H1 (cell line): ENCODE data around the gene ZNF846. TPM values are rescaled to one million over a fixed set of nuclear protein-coding genes. Genes with fewer than 3 reads are reported as not detected.
"Not testable (repeated sequence)": the region's sequence is repeated elsewhere in the genome, so short reads cannot be mapped to it uniquely, and the experiment has no call there.

ENCODE experiments used
- CTCF ChIA-PET: fragments of 300-600 bp; sonication (Branson Sonifier 250); formaldehyde crosslinking; loops from one replicate; lab custom pipeline; 2021; ENCODE audit not compliant: partially characterized antibody; lab: Charles Lee
- POLR2A ChIA-PET: fragments of 300-600 bp; sonication (Branson Sonifier 250); formaldehyde crosslinking; loops from one replicate; lab custom pipeline; 2021; ENCODE audit warnings: inconsistent platforms; ENCODE audit not compliant: partially characterized antibody; lab: Charles Lee
- DNase-seq, 2 experiments: peaks; one replicate each; pipeline versions ENCODE4 v3.0.0 to v3.0.0-alpha.2; 2010 to 2022; ENCODE audit warnings: low spot score in 2 of 2, low read depth in 1 of 2, mixed read lengths in 1 of 2
- FAIRE-seq: peaks from 2 replicates; lab custom pipeline; 2011; peaks lifted over from hg19 to GRCh38; lab: Jason Lieb, UNC
- H2AFZ ChIP-seq: 2 replicates; pipeline ENCODE4 v1.8.1; 2012; ENCODE audit warnings: low read length, inconsistent platforms
- H2AK5ac ChIP-seq: 2 replicates; pipeline ENCODE4 v1.6.1; 2013; ENCODE audit warnings: low read depth, low read length
- H2BK120ac ChIP-seq: replicated peaks from 2 replicates; pipeline ENCODE3; 2013; ENCODE audit warnings: low read depth, low read length, inconsistent platforms
- H2BK12ac ChIP-seq: 2 replicates; pipeline ENCODE4 v1.6.1; 2013; ENCODE audit warnings: low read depth, low read length
- H2BK15ac ChIP-seq: 2 replicates; pipeline ENCODE4 v1.6.1; 2013; ENCODE audit warnings: low read length
- H2BK20ac ChIP-seq: 2 replicates; pipeline ENCODE4 v1.6.1; 2013; ENCODE audit warnings: low read length
- H2BK5ac ChIP-seq: 2 replicates; pipeline ENCODE4 v1.6.1; 2013; ENCODE audit warnings: low read depth, low read length
- H3K14ac ChIP-seq: 2 replicates; pipeline ENCODE4 v1.6.1; 2013; ENCODE audit warnings: inconsistent platforms; ENCODE audit not compliant: insufficient read length
- H3K18ac ChIP-seq: 2 replicates; pipeline ENCODE4 v1.6.1; 2013; ENCODE audit warnings: low read length; ENCODE audit errors: extremely low read depth
- H3K23ac ChIP-seq: 2 replicates; pipeline ENCODE4 v1.6.1; 2013; ENCODE audit warnings: inconsistent platforms; ENCODE audit not compliant: insufficient read length
- H3K23me2 ChIP-seq: 2 replicates; pipeline ENCODE4 v1.6.1; 2013; ENCODE audit warnings: low read depth, low read length
- H3K27ac ChIP-seq: 2 replicates; pipeline ENCODE4 v1.6.1; 2011; ENCODE audit warnings: low read depth, low read length, inconsistent platforms
- H3K27me3 ChIP-seq, 4 experiments: replicated peaks in 1 of 4; 1 replicate in 1 of 4; 2 replicates in 3 of 4; pipeline versions ENCODE4 v1.6.1 to v1.8.1; 2011 to 2013; ENCODE audit warnings: low read length in 3 of 4, mild to moderate bottlenecking in 3 of 4, inconsistent platforms in 2 of 4, mixed read lengths in 2 of 4, moderate library complexity in 1 of 4; ENCODE audit not compliant: control insufficient read depth in 3 of 4, insufficient read depth in 3 of 4; ENCODE audit errors: extremely low read depth in 1 of 4
- H3K36me3 ChIP-seq, 4 experiments: 2 replicates each; pipeline versions ENCODE4 v1.6.1 to v1.8.1; 2011 to 2013; ENCODE audit warnings: mild to moderate bottlenecking in 4 of 4, low read length in 3 of 4, moderate library complexity in 2 of 4, control low read depth in 1 of 4, inconsistent platforms in 1 of 4; ENCODE audit not compliant: insufficient read depth in 4 of 4, control insufficient read depth in 2 of 4
- H3K4ac ChIP-seq: replicated peaks from 2 replicates; pipeline ENCODE3; 2013; ENCODE audit warnings: low read length, low read depth, mixed read lengths, inconsistent platforms; ENCODE audit not compliant: insufficient read length
- H3K4me1 ChIP-seq, 4 experiments: replicated peaks in 1 of 4; 1 replicate in 1 of 4; 2 replicates in 3 of 4; pipeline versions ENCODE4 v1.6.1 to v1.8.1; 2011 to 2013; ENCODE audit warnings: low read length in 3 of 4, inconsistent platforms in 2 of 4, mixed read lengths in 1 of 4; ENCODE audit not compliant: insufficient read depth in 4 of 4, control insufficient read depth in 3 of 4
- H3K4me2 ChIP-seq, 2 experiments: 2 replicates each; pipeline versions ENCODE4 v1.6.1 to v1.8.1; 2011 to 2013; ENCODE audit warnings: low read depth in 2 of 2, low read length in 2 of 2, control low read depth in 1 of 2, inconsistent platforms in 1 of 2, mild to moderate bottlenecking in 1 of 2; ENCODE audit not compliant: insufficient read depth in 1 of 2
- H3K4me3 ChIP-seq, 4 experiments: fragments of 200-600, 300-600 bp in 1 of 4; sonication (generic), shearing (Covaris generic), sonication (Bioruptor Twin) in 1 of 4; 2 replicates each; pipeline versions ENCODE4 v1.5.1 to v1.8.1; 2011 to 2016; ENCODE audit warnings: low read length in 4 of 4, low read depth in 3 of 4, control low read depth in 2 of 4, inconsistent platforms in 2 of 4, mild to moderate bottlenecking in 2 of 4, mixed read lengths in 1 of 4, moderate library complexity in 1 of 4; ENCODE audit not compliant: insufficient read depth in 2 of 4; ENCODE audit errors: extremely low read depth in 1 of 4
- H3K56ac ChIP-seq: replicated peaks from 2 replicates; pipeline ENCODE3; 2013; ENCODE audit warnings: low read depth, mild to moderate bottlenecking, mixed read lengths, low read length, inconsistent platforms; ENCODE audit not compliant: insufficient read length
- H3K79me1 ChIP-seq: 2 replicates; pipeline ENCODE4 v1.6.1; 2013; ENCODE audit warnings: low read depth, low read length, control low read depth
- H3K79me2 ChIP-seq, 2 experiments: 2 replicates each; pipeline versions ENCODE4 v1.6.1 to v1.8.1; 2012 to 2013; ENCODE audit warnings: low read length in 2 of 2, mild to moderate bottlenecking in 2 of 2, inconsistent platforms in 1 of 2; ENCODE audit not compliant: insufficient read depth in 2 of 2, control insufficient read depth in 1 of 2
- H3K9ac ChIP-seq, 4 experiments: replicated peaks in 1 of 4; 1 replicate in 1 of 4; 2 replicates in 3 of 4; pipeline versions ENCODE4 v1.6.1 to v1.8.1; 2011 to 2013; ENCODE audit warnings: low read depth in 3 of 4, low read length in 3 of 4, control low read depth in 2 of 4, mild to moderate bottlenecking in 2 of 4, moderate library complexity in 2 of 4, inconsistent platforms in 1 of 4; ENCODE audit errors: extremely low read depth in 1 of 4
- H3K9me3 ChIP-seq, 2 experiments: 2 replicates each; pipeline versions ENCODE4 v1.6.1 to v1.8.1; 2012 to 2013; ENCODE audit warnings: mild to moderate bottlenecking in 2 of 2, moderate library complexity in 2 of 2, control low read depth in 1 of 2, inconsistent platforms in 1 of 2, low read depth in 1 of 2, low read length in 1 of 2, mixed read lengths in 1 of 2; ENCODE audit not compliant: insufficient read depth in 2 of 2
- H4K20me1 ChIP-seq, 2 experiments: replicated peaks in 1 of 2; 2 replicates each; pipeline versions ENCODE3 to v1.8.1; 2011 to 2013; ENCODE audit warnings: inconsistent platforms in 2 of 2, low read length in 2 of 2, mild to moderate bottlenecking in 1 of 2; ENCODE audit not compliant: insufficient read depth in 2 of 2, control insufficient read depth in 1 of 2
- H4K5ac ChIP-seq: 2 replicates; pipeline ENCODE4 v1.6.1; 2013; ENCODE audit warnings: low read length, low read depth, mixed read lengths, inconsistent platforms; ENCODE audit not compliant: insufficient read length
- H4K8ac ChIP-seq: 2 replicates; pipeline ENCODE4 v1.8.0; 2013; ENCODE audit warnings: mild to moderate bottlenecking, moderate library complexity, low read length, inconsistent platforms; ENCODE audit not compliant: insufficient read depth; ENCODE audit errors: extremely low read depth
- H4K91ac ChIP-seq: replicated peaks from 2 replicates; pipeline ENCODE3; 2013; ENCODE audit warnings: low read length, mixed read lengths, inconsistent platforms; ENCODE audit not compliant: insufficient read length
- WGBS, 2 experiments: shearing (Covaris generic) in 1 of 2; methylation state at CpG; one replicate each; pipeline versions ENCODE4 v1.1.6 to v1.1.7; 2013 to 2015; ENCODE audit warnings: low lambda C conversion rate in 2 of 2, mixed read lengths in 2 of 2, inconsistent platforms in 1 of 2, low coverage in 1 of 2, missing lambda C conversion rate in 1 of 2; ENCODE audit not compliant: insufficient replicate concordance in 2 of 2, insufficient coverage in 1 of 2, insufficient read length in 1 of 2; ENCODE audit errors: extremely low coverage in 1 of 2, missing lambda C conversion rate in 1 of 2; 5-methylcytosine and 5-hydroxymethylcytosine counted together
- polyA plus RNA-seq, 7 experiments: library from polyadenylated mRNA; depleted of rRNA in 3 of 7; stranded (reverse) in 5 of 7; unstranded in 2 of 7; fragments of >200 nt in 5 of 7; fragments of 200-250 nt in 2 of 7; gene quantifications; 1 replicate in 5 of 7; 2 replicates in 1 of 7; 4 replicates in 1 of 7; pipeline versions ENCODE4 v1.2.1 to v1.2.3, GENCODE V29; 2011 to 2013; ENCODE audit warnings: missing spikeins in 2 of 7, mixed read lengths in 2 of 7
- total RNA-seq: library from RNA; stranded (reverse); fragmentation: NEBNext Ultra II Directional; extraction: Animal tissue kit (Norgen Biotek cat#: 25700); gene quantifications from 2 replicates; pipeline ENCODE4 v1.2.1, GENCODE V29; 2021

ZNF846 gene
- total and polyA plus RNA-seq, 2 of the 8 experiments (the other 6 are each of a cell fraction or from before 2014, with no cell fraction given), result 4.5 to 9.0 TPM

DNA sequence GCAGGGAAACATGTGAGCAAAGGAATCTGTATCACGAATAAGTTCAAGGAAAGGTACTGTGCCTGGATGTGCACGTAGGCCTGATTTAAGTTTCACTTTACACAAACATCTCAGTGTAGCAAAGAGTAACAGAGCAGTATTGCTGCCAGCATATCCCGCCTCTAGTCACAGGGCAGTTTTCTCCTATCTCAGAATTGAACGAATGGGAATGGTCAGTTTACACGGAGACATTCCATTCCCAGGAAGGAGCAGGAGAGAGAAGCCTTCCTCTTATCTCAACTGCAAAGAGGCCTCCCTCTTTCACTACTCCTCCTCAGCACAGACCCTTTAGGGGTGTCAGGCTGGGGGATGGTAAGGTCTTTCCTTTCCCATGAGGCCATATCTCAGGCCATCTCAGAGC, 21.0 kb upstream of the ZNF846 start:
- H3K79me1 ChIP-seq, H2BK12ac ChIP-seq, H3K4me3 ChIP-seq, H2BK20ac ChIP-seq, H3K79me2 ChIP-seq, H3K56ac ChIP-seq, H2AK5ac ChIP-seq, FAIRE-seq, H4K91ac ChIP-seq, H2BK120ac ChIP-seq, H3K23ac ChIP-seq, H4K20me1 ChIP-seq, H3K9ac ChIP-seq, H3K27ac ChIP-seq, H3K9me3 ChIP-seq, H3K14ac ChIP-seq, H2AFZ ChIP-seq, DNase-seq, H3K27me3 ChIP-seq, H2BK5ac ChIP-seq, H3K36me3 ChIP-seq, H3K4me2 ChIP-seq, H2BK15ac ChIP-seq, H3K18ac ChIP-seq, H3K4ac ChIP-seq, H4K8ac ChIP-seq: not testable (repeated sequence)
- WGBS, 2 experiments, result 67% methylated on average over 5 of the region's 5 CpGs; no CpG with 5 or more reads in 1 of the 2 experiments
- peak overlapping the region; percentile 44 for H4K5ac ChIP-seq
- peaks cover 11% of the 10 kb centered on the region; the same call in 1 of the 2 replicates for H3K23me2 ChIP-seq
- ChIA-PET CTCF (interaction anchor here (0.5 to 2.0 kb wide), 3 partner anchors 147 to 307 kb away, joined by 3 to 12 read pairs (median 4); no protein-coding TSS in a partner anchor), POLR2A (interaction anchor here (1.4 kb wide), 1 partner anchor 205 kb away, joined by 3 read pairs; no protein-coding TSS in a partner anchor)
- H3K4me1 ChIP-seq, result peaks cover 0 to 11% (median 2%) of the 10 kb centered on the region in 4 experiments; a peak in 6 of 7 replicates
